ENCODE measurements around the gene TNNC2. TPM values are rescaled to one million over a fixed set of nuclear protein-coding genes. Genes with fewer than 3 reads are reported as not detected.
A peak's percentile ranks its signal among the peaks of the same experiment; 100 is the strongest.

Gene TNNC2
- total RNA-seq, 4 donors from 2014 or later = 2.3 to 12.0 (median 6.5) TPM; not detected in 1

GRCh38 chr20:45814314-45814713 lies 12.8 kb downstream of the TNNC2 start:
- no peak overlapping the region for H3K27ac ChIP-seq
- WGBS, 2 donors = 83 to 92% methylated on average over 3 of the region's 3 CpGs
- H3K9me3 ChIP-seq = no peaks in the 10 kb centered on the region
- TF ChIP-seq POLR2A (IDR thresholded peaks at IDR 0.05) (no peak), CTCF (IDR thresholded peaks at IDR 0.05) (no peak), EP300 (IDR thresholded peaks at IDR 0.05) (no peak)
- peaks cover 0 to 23% (median 6%) of the 10 kb centered on the region in 3 donors for H3K36me3 ChIP-seq
- no peaks in the 10 kb centered on the region for H3K27me3 ChIP-seq
- no peak for DNase-seq (ENCODE audit: low spot score in 2 of 2)
- peaks cover 0 to 34% (median 6%) of the 10 kb centered on the region in 4 donors for H3K4me1 ChIP-seq
- no peak overlapping the region for H3K4me3 ChIP-seq

DNA sequence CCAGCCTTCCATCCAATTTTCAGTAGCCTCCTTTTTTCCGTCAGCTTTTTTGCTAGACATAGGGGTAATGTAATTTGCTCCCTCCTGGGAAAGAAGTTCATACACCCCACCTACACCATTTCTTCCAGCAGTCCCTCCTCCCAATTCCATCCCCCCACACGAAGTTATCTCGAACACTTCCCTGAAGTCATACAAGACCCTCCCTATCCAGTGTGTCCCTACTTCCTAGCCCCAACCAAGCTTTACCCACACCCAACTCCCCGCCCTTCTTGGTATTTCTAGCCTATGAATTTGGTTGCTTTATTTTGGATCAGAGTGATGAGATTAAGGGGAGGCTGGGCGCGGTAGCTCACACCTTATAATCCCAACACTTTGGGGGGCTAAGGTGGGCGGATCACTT lies 13.6 kb downstream of the TNNC2 start:
- Histone ChIP-seq H3K4me1 (peaks cover 0 to 33% (median 6%) of the 10 kb centered on the region in 4 donors), H3K9me3 (no peaks in the 10 kb centered on the region), H3K4me3 (peak overlapping the region in 1 of 4 donors; percentile 66), H3K27me3 (no peaks in the 10 kb centered on the region), H3K27ac (no peak overlapping the region), H3K36me3 (peaks cover 0 to 31% (median 6%) of the 10 kb centered on the region in 3 donors)
- DNase-seq (ENCODE audit: low spot score in 2 of 2) = no peak
- 52 to 63% methylated on average over 7 of the region's 7 CpGs for WGBS, 2 donors
- TF ChIP-seq CTCF (IDR thresholded peaks at IDR 0.05) = no peak
- no peak for TF ChIP-seq EP300 (IDR thresholded peaks at IDR 0.05)
- TF ChIP-seq POLR2A (IDR thresholded peaks at IDR 0.05) = no peak

- TF ChIP-seq EP300 (IDR thresholded peaks at IDR 0.05) (no peak), POLR2A (IDR thresholded peaks at IDR 0.05) (no peak)
- peaks cover 0 to 28% (median 6%) of the 10 kb centered on the region in 4 donors for H3K4me1 ChIP-seq
- no peaks in the 10 kb centered on the region for H3K9me3 ChIP-seq
- no peaks in the 10 kb centered on the region for H3K27me3 ChIP-seq
- peaks cover 0 to 36% (median 10%) of the 10 kb centered on the region in 3 donors for H3K36me3 ChIP-seq
- H3K4me3 ChIP-seq = peak overlapping the region; percentile 31 to 71 (median 59)
- no peak overlapping the region for H3K27ac ChIP-seq
- 4 to 7% methylated on average over 9 to 11 of the region's 11 CpGs for WGBS, 2 donors
- no peak for DNase-seq (ENCODE audit: low spot score in 2 of 2)
Observed at GRCh38 chr20:45813006-45813340, 14.1 kb downstream of the TNNC2 start.

DNA sequence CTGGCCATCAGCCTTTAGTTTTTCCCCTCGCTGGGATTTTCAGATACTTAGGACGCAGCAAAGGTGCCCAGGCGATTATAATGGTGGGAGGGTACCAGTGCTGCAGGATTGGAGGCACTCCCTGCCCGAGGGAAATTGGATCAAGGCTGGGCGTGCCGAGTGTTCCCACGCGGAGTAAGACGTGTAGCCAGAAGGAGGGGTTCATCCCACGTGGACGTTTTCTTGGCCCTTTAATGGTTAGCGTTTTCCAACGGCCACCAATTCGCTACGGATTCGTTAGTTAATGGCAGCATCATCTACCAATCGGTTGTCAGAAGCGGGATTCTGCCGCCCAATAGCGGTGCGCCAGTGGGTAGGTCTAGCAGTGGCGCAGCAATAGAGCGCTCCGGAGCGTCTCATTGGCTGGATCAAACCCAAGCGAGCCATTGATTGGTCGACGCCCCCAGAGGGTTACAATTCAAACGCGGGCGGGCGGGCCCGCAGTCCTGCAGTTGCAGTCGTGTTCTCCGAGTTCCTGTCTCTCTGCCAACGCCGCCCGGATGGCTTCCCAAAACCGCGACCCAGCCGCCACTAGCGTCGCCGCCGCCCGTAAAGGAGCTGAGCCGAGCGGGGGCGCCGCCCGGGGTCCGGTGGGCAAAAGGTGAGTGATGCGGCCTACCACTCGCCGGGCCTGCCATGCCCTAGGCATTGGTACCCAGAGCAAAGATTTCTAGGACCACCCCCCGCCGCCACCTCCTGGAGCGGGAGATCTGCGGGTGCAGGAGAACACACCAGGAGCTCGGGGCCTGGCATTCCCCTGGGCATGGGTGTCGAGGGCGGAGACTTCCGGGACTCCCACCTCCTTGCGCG lies 14.7 kb downstream of the TNNC2 start, which contains the start of gene UBE2C:
Gene UBE2C, plus strand, starts transcription at position 488 of the 849 bp plus-strand sequence. Its CDS starts 52 bp downstream, at position 540.
- WGBS, 2 donors = 1% methylated on average over 45 to 64 of the region's 65 CpGs
- peaks cover 0 to 42% (median 16%) of the 10 kb centered on the region in 3 donors for H3K36me3 ChIP-seq
- DNase-seq (ENCODE audit: low spot score in 2 of 2) = peak; percentile 95 to 98
- H3K27ac ChIP-seq = peak within 1 kb of the TSS in 2 of 4 donors; percentile 58 to 67
- H3K27me3 ChIP-seq = no peaks in the 10 kb centered on the region
- no peaks in the 10 kb centered on the region for H3K9me3 ChIP-seq
- peak within 1 kb of the TSS; percentile 31 to 71 (median 59) for H3K4me3 ChIP-seq
- H3K4me1 ChIP-seq = peaks cover 0 to 22% (median 6%) of the 10 kb centered on the region in 4 donors
- TF ChIP-seq POLR2A (IDR thresholded peaks at IDR 0.05) (peak in 1 of 2 donors; percentile 18), EP300 (IDR thresholded peaks at IDR 0.05) (peak in 1 of 2 donors; percentile 65), CTCF (IDR thresholded peaks at IDR 0.05) (peak in 2 of 5 experiments; percentile 0 to 45)

DNA sequence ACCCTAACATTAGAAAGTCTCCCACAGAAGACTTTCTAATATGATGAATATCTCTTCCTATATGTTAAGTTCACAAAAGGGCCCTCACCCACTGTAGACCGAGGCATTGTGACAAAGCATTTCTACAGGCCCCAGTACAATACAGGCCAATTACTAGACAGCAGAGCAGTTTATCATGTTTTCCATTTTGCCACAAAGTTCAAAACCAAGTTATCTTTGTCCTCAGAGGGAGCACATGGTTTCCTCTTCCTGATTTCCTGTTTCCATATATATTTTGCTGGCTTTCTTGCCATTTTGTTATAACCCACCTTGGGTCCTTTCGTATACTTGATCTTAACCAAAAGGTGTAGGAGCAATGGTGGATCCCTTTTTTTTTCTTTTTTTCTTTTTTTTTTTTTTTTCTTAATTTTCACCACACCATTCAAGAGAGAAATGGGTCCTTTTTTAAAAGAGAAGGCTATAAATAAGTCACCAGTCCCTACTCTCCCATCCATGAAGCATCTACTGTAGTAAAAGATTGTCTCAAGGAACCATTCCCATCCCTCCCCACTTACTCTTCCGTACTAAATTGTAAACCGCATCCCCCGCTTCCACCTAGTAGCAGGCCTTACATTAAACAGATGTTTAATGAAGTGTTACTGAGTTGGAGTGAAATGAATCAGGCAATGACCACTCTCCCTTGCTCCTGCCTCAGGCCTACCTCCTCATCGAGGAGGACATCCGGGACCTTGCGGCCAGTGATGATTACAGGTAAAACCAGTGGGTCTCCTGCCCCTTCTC lies 16.7 kb downstream of the TNNC2 start:
- H3K4me1 ChIP-seq = peaks cover 0 to 17% (median 6%) of the 10 kb centered on the region in 4 donors
- H3K4me3 ChIP-seq = no peak overlapping the region
- H3K27ac ChIP-seq = no peak overlapping the region
- no peak for TF ChIP-seq POLR2A (IDR thresholded peaks at IDR 0.05)
- TF ChIP-seq EP300 (IDR thresholded peaks at IDR 0.05) = no peak
- TF ChIP-seq CTCF (IDR thresholded peaks at IDR 0.05) = no peak
- no peaks in the 10 kb centered on the region for H3K27me3 ChIP-seq
- peaks cover 0 to 62% (median 21%) of the 10 kb centered on the region in 3 donors for H3K36me3 ChIP-seq
- DNase-seq (ENCODE audit: low spot score in 2 of 2) = no peak
- 92% methylated on average over 8 of the region's 8 CpGs for WGBS, 2 donors
- H3K9me3 ChIP-seq = no peaks in the 10 kb centered on the region
